IPS DF 6.9 (cell line): ENCODE results near the gene ST8SIA4.

Source experiments
- DNase-seq: peaks from one replicate; pipeline ENCODE4 v3.0.0-alpha.2; 2013; ENCODE audit warnings: low read depth, low spot score
- H3K27ac ChIP-seq: one replicate; pipeline ENCODE4 v1.5.1; 2013; ENCODE audit warnings: low read length, control low read depth
- H3K27me3 ChIP-seq: 2 replicates; pipeline ENCODE4 v1.6.1; 2013; ENCODE audit warnings: mild to moderate bottlenecking, low read length; ENCODE audit not compliant: control insufficient read depth, insufficient read depth
- H3K36me3 ChIP-seq: 2 replicates; pipeline ENCODE4 v1.6.1; 2013; ENCODE audit warnings: low read length; ENCODE audit not compliant: control insufficient read depth, insufficient read depth
- H3K4me1 ChIP-seq: 2 replicates; pipeline ENCODE4 v1.6.1; 2013; ENCODE audit warnings: low read length; ENCODE audit not compliant: control insufficient read depth, insufficient read depth
- H3K4me3 ChIP-seq: 2 replicates; pipeline ENCODE4 v1.5.1; 2013; ENCODE audit warnings: mild to moderate bottlenecking, low read length
- H3K9me3 ChIP-seq: 2 replicates; pipeline ENCODE4 v1.6.1; 2013; ENCODE audit warnings: low read length, inconsistent platforms; ENCODE audit not compliant: control insufficient read depth, insufficient read depth
- WGBS: extraction: QIAGEN DNeasy Blood & Tissue Kit; methylation state at CpG from one replicate; pipeline ENCODE4 v1.1.7; 2013; ENCODE audit warnings: mixed read lengths, missing lambda C conversion rate; ENCODE audit not compliant: insufficient read length, insufficient coverage; 5-methylcytosine and 5-hydroxymethylcytosine counted together

ST8SIA4 gene

DNA sequence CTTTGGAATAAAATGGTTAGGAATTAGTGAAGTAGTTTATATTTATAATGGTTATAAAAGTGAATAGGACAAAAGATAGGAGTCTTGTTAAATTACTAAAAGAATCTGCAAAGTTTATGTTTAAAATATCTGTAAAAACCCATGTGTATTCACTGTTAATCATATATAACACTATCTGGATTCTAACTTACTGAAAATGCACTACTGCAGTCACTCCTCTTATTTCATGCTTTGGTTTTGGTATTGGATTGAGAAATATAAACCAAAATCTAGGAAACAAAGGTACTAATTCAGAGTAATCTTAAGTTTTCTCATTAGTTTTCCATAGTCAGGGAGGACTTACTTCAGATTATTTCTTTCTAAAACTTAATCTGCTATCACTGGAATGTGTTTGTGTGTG, 49.5 kb downstream of the ST8SIA4 start:
- Histone ChIP-seq H3K27me3 (no peaks in the 10 kb centered on the region), H3K4me3 (no peak overlapping the region), H3K9me3 (no peaks in the 10 kb centered on the region), H3K27ac (no peak overlapping the region), H3K4me1 (no peaks in the 10 kb centered on the region), H3K36me3 (no peaks in the 10 kb centered on the region)
- DNase-seq, result no peak

DNA sequence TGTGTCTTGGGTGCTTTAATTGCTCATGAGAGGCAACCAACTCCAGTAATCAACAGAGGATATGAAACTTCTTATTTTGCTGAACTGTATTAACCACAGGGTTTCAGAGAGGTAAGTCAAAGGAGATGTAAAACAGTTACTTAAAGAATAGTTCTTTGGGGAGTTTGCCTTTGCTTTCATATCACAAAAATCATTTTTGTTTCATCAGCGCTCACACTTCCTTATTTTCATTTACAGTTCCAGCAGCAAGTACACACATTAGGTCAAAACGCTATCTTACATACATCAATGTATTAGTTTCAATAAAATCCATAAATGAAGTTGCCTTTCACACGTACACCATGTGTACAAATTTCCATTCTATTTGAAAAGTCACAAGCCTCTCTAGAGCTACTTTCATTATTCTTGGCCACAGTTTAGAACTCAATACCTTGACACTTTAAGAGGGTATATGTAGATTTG, 50.1 kb downstream of the ST8SIA4 start:
- H3K4me3 ChIP-seq, result no peak overlapping the region

DNA sequence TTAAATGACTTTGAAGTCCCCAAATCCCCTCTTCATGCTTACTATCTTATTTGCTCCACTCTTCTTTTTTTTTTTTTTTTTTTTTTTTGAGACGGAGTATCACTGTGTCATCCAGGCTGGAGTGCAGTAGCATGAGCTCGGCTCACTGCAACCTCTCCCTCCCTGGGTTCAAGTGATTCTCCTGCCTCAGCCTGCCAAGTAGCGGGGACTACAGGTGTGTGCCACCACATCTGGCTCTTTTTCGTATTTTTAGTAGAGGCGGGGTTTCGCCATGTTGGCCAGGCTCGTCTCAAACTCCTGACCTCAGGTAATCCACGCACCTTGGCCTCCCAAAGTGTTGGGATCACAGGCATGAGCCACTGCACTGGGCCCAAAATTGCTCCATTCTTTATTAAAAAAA, 51.0 kb downstream of the ST8SIA4 start:
- Histone ChIP-seq H3K27me3 (no peaks in the 10 kb centered on the region), H3K27ac (no peak overlapping the region), H3K9me3 (no peaks in the 10 kb centered on the region), H3K4me3 (no peak overlapping the region), H3K36me3 (no peaks in the 10 kb centered on the region), H3K4me1 (no peaks in the 10 kb centered on the region)
- DNase-seq, result no peak
- no CpG with 5 or more reads among the region's 8 CpGs for WGBS

More for the DNA sequence above, 50.1 kb downstream of the ST8SIA4 start:
- no peaks in the 10 kb centered on the region for H3K27me3 ChIP-seq
- no peak for DNase-seq
- no peaks in the 10 kb centered on the region for H3K36me3 ChIP-seq
- no peak overlapping the region for H3K27ac ChIP-seq
- no peaks in the 10 kb centered on the region for H3K4me1 ChIP-seq
- no peaks in the 10 kb centered on the region for H3K9me3 ChIP-seq
- WGBS, result no CpG with 5 or more reads among the region's 3 CpGs

- no peaks in the 10 kb centered on the region for H3K9me3 ChIP-seq
- no CpG with 5 or more reads among the region's 4 CpGs for WGBS
- no peak overlapping the region for H3K4me3 ChIP-seq
- no peaks in the 10 kb centered on the region for H3K36me3 ChIP-seq
- DNase-seq, result no peak
- no peaks in the 10 kb centered on the region for H3K27me3 ChIP-seq
- no peaks in the 10 kb centered on the region for H3K4me1 ChIP-seq
- no peak overlapping the region for H3K27ac ChIP-seq
These were observed 56.3 kb downstream of the ST8SIA4 start for GRCh38 chr5:100846772-100847171.

- no peaks in the 10 kb centered on the region for H3K9me3 ChIP-seq
- H3K4me3 ChIP-seq, result no peak overlapping the region
- H3K27me3 ChIP-seq, result no peaks in the 10 kb centered on the region
- no peak for DNase-seq
- no peaks in the 10 kb centered on the region for H3K4me1 ChIP-seq
- H3K27ac ChIP-seq, result no peak overlapping the region
- no peaks in the 10 kb centered on the region for H3K36me3 ChIP-seq
- no CpG with 5 or more reads among the region's 2 CpGs for WGBS
These were observed 61.0 kb downstream of the ST8SIA4 start for GRCh38 chr5:100842080-100842479.

GRCh38 chr5:100841358-100842076, 61.6 kb downstream of the ST8SIA4 start:
- H3K9me3 ChIP-seq, result no peaks in the 10 kb centered on the region
- H3K4me3 ChIP-seq, result no peak overlapping the region
- no peak overlapping the region for H3K27ac ChIP-seq
- no peaks in the 10 kb centered on the region for H3K27me3 ChIP-seq
- H3K4me1 ChIP-seq, result no peaks in the 10 kb centered on the region
- DNase-seq, result no peak
- no peaks in the 10 kb centered on the region for H3K36me3 ChIP-seq
- no CpG with 5 or more reads among the region's 4 CpGs for WGBS

GRCh38 chr5:100840789-100841188, 62.3 kb downstream of the ST8SIA4 start:
- no CpG with 5 or more reads among the region's 1 CpG for WGBS
- H3K36me3 ChIP-seq, result no peaks in the 10 kb centered on the region
- no peaks in the 10 kb centered on the region for H3K9me3 ChIP-seq
- H3K4me1 ChIP-seq, result no peaks in the 10 kb centered on the region
- no peaks in the 10 kb centered on the region for H3K27me3 ChIP-seq
- no peak overlapping the region for H3K4me3 ChIP-seq
- H3K27ac ChIP-seq, result no peak overlapping the region
- no peak for DNase-seq

DNA sequence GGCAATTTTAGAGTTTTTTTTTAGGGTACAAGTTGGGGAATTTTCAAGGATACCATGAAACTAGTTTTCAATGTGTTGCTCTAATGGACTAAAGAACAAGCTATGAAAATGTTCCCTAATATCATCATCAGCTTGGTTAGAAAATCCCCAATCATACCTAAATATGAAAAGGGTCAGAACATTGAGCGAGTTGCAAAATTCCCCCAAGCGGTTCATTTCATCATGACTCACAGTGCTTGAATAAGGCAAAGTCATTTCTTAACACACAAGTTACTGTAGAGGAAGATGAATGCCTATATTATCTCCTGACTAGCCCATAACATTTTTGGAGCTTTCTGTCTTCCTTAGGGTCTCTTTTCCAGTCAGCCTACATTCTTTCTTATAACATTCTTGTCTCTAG, 62.7 kb downstream of the ST8SIA4 start:
- H3K4me3 ChIP-seq, result no peak overlapping the region
- no peaks in the 10 kb centered on the region for H3K27me3 ChIP-seq
- DNase-seq, result no peak
- WGBS, result no CpG with 5 or more reads among the region's 2 CpGs
- no peaks in the 10 kb centered on the region for H3K4me1 ChIP-seq
- no peaks in the 10 kb centered on the region for H3K36me3 ChIP-seq
- no peaks in the 10 kb centered on the region for H3K9me3 ChIP-seq
- H3K27ac ChIP-seq, result no peak overlapping the region

DNA sequence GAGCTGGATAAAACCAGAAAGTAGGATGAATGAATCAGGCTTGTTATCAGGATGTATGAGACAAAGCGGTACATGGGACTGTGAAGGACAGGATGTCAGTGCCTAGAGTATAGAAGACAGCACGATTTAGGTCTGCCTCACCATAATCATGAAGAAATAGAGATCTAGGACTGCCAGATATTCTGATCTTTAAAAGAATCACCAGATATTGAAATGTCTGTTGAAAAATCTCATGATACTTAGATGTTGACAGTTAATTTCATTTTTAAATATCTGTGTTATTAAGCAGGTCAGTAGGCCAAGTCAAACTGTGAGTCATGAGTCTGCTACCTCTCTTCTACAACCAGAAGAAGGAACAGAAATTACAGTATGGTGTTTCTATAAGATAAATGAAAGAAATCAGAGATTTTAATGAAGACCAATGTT, 65.0 kb downstream of the ST8SIA4 start:
- no peaks in the 10 kb centered on the region for H3K9me3 ChIP-seq
- no peaks in the 10 kb centered on the region for H3K4me1 ChIP-seq
- H3K27ac ChIP-seq, result no peak overlapping the region
- DNase-seq, result no peak
- WGBS, result no CpG with 5 or more reads among the region's 2 CpGs
- H3K36me3 ChIP-seq, result no peaks in the 10 kb centered on the region
- H3K4me3 ChIP-seq, result no peak overlapping the region
- no peaks in the 10 kb centered on the region for H3K27me3 ChIP-seq

DNA sequence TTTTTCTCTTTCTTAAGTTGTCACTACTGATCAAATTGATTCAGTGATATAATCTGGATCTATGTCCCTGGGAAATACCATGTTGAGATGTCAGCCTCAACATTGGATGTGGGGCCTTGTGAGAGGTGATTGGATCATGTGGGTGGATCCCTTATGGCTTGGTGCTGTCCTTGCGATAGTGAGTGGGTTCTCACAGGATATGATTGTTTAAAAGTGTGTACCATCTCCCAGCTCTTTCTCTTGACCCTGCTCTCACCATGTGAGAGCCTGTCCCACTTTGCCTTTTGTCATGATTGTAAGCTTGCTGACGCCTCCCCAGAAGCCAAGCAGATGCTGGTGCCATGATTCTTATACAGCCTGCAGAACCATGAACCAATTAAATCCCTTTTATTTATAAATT, 68.6 kb downstream of the ST8SIA4 start:
- Histone ChIP-seq H3K27ac (no peak overlapping the region), H3K27me3 (no peaks in the 10 kb centered on the region), H3K36me3 (no peaks in the 10 kb centered on the region), H3K9me3 (no peaks in the 10 kb centered on the region), H3K4me1 (no peaks in the 10 kb centered on the region), H3K4me3 (no peak overlapping the region)
- DNase-seq, result no peak
- WGBS, result no CpG with 5 or more reads among the region's 2 CpGs
